HEK293 (cell line): ENCODE measurements around the gene CAB39.

ENCODE experiments used
- CTCF ChIA-PET: fragments of 350-600 bp; formaldehyde crosslinking; extraction: SDS; loops from one replicate; lab custom pipeline; 2021; ENCODE audit warnings: antibody characterized with exemption; lab: Yijun Ruan, JAX
- POLR2A ChIA-PET: fragments of 300-600 bp; formaldehyde crosslinking; extraction: SDS; loops from one replicate; lab custom pipeline; 2020; ENCODE audit warnings: antibody characterized with exemption, inconsistent platforms; lab: Yijun Ruan, JAX
- H3K27ac ChIP-seq: fragments of 200-500 bp; sonication (Bioruptor generic); 2 replicates; pipeline ENCODE4 v1.5.1; 2014; ENCODE audit warnings: low read depth, low read length, control low read depth, inconsistent platforms; ENCODE audit errors: extremely low read depth
- H3K36me3 ChIP-seq, 2 experiments: fragments of 200-500 bp in 1 of 2; sonication (Bioruptor generic) in 1 of 2; 1 replicate in 1 of 2; 2 replicates in 1 of 2; pipeline ENCODE4 v1.5.1; 2014 to 2017; ENCODE audit warnings: inconsistent platforms in 2 of 2, low read length in 2 of 2; ENCODE audit not compliant: control insufficient read depth in 2 of 2, insufficient read depth in 1 of 2
- H3K4me1 ChIP-seq: fragments of 200-500 bp; sonication (Bioruptor generic); 2 replicates; pipeline ENCODE4 v1.5.1; 2014; ENCODE audit warnings: mild to moderate bottlenecking, low read length, inconsistent platforms; ENCODE audit not compliant: control insufficient read depth, insufficient read depth
- H3K4me3 ChIP-seq: 2 replicates; pipeline ENCODE4 v1.5.1; 2011; ENCODE audit warnings: low read depth, mild to moderate bottlenecking, control low read depth, low read length, moderate library complexity
- H3K9me3 ChIP-seq: fragments of 200-500 bp; sonication (Bioruptor generic); 2 replicates; pipeline ENCODE4 v1.5.1; 2014; ENCODE audit warnings: low read depth, low read length, inconsistent platforms; ENCODE audit not compliant: control insufficient read depth, insufficient read depth
- BCL11A ChIP-seq: fragments of 450-650 bp; formaldehyde crosslinking; IDR thresholded peaks from 2 replicates; pipeline ENCODE4 v1.5.1; 2016; ENCODE audit warnings: low read depth, missing biosample characterization, missing genetic modification characterization
- BCL11B ChIP-seq: fragments of 450-650 bp; formaldehyde crosslinking; IDR thresholded peaks from 2 replicates; pipeline ENCODE4 v1.5.1; 2016; ENCODE audit warnings: low read depth, missing biosample characterization, missing genetic modification characterization
- MEIS1 ChIP-seq: sonication (generic); formaldehyde crosslinking; IDR thresholded peaks from 2 replicates; pipeline ENCODE4 v1.8.1; 2022; ENCODE audit warnings: missing genetic modification reagents, mild to moderate bottlenecking, borderline replicate concordance
- MZF1 ChIP-seq: fragments of 450-650 bp; formaldehyde crosslinking; IDR thresholded peaks from 2 replicates; pipeline ENCODE4 v1.5.1; 2017; ENCODE audit warnings: missing biosample characterization, missing genetic modification characterization, borderline replicate concordance
- SETDB1 ChIP-seq: IDR thresholded peaks from one replicate; pipeline ENCODE4 v1.6.1; 2017; ENCODE audit warnings: mild to moderate bottlenecking, low read length, moderate library complexity, mixed read lengths; ENCODE audit not compliant: insufficient read length
- YY2 ChIP-seq: fragments of 450-650 bp; formaldehyde crosslinking; IDR thresholded peaks from 2 replicates; pipeline ENCODE4 v1.5.1; 2016; ENCODE audit warnings: missing biosample characterization, missing genetic modification characterization
- ZBTB48 ChIP-seq: fragments of 450-650 bp; formaldehyde crosslinking; IDR thresholded peaks from 2 replicates; pipeline ENCODE4 v1.5.1; 2016; ENCODE audit warnings: missing biosample characterization, missing genetic modification characterization
- ZFP41 ChIP-seq: fragments of 450-650 bp; formaldehyde crosslinking; IDR thresholded peaks from 2 replicates; pipeline ENCODE4 v1.5.1; 2016; ENCODE audit warnings: missing biosample characterization, missing genetic modification characterization, borderline replicate concordance
- ZFP69B ChIP-seq: fragments of 450-650 bp; formaldehyde crosslinking; IDR thresholded peaks from 2 replicates; pipeline ENCODE4 v1.5.1; 2016; ENCODE audit warnings: missing biosample characterization, missing genetic modification characterization
- ZNF148 ChIP-seq: fragments of 450-650 bp; formaldehyde crosslinking; IDR thresholded peaks from 2 replicates; pipeline ENCODE4 v1.5.0; 2017; ENCODE audit warnings: missing biosample characterization, missing genetic modification characterization, borderline replicate concordance
- ZNF175 ChIP-seq: fragments of 450-650 bp; formaldehyde crosslinking; IDR thresholded peaks from 2 replicates; pipeline ENCODE4 v1.5.1; 2016; ENCODE audit warnings: missing biosample characterization, missing genetic modification characterization
- ZNF221 ChIP-seq: fragments of 450-650 bp; formaldehyde crosslinking; IDR thresholded peaks from 2 replicates; pipeline ENCODE4 v1.5.1; 2017; ENCODE audit warnings: missing biosample characterization, missing genetic modification characterization, borderline replicate concordance
- ZNF274 ChIP-seq, 2 experiments: fragments of 200-500 bp in 1 of 2; fragments of 450-650 bp in 1 of 2; sonication (Bioruptor generic) in 1 of 2; formaldehyde crosslinking in 1 of 2; IDR thresholded peaks; 2 replicates each; pipeline versions ENCODE4 v1.5.1 to v1.6.1; 2014 to 2016; ENCODE audit warnings: borderline replicate concordance in 1 of 2, inconsistent platforms in 1 of 2, low read length in 1 of 2, missing biosample characterization in 1 of 2, missing genetic modification characterization in 1 of 2
- ZNF37A ChIP-seq: fragments of 450-650 bp; IDR thresholded peaks from 2 replicates; pipeline ENCODE4 v1.5.1; 2018; ENCODE audit warnings: missing biosample characterization, missing genetic modification characterization
- ZNF394 ChIP-seq: fragments of 450-650 bp; formaldehyde crosslinking; IDR thresholded peaks from 2 replicates; pipeline ENCODE4 v1.5.1; 2016; ENCODE audit warnings: missing biosample characterization, missing genetic modification characterization, mild to moderate bottlenecking, moderate library complexity, borderline replicate concordance
- ZNF518A ChIP-seq: fragments of 450-650 bp; formaldehyde crosslinking; conservative IDR thresholded peaks from 2 replicates; pipeline ENCODE4 v1.5.1; 2016; ENCODE audit warnings: low read depth, missing biosample characterization, missing genetic modification characterization
- ZNF521 ChIP-seq: fragments of 450-650 bp; formaldehyde crosslinking; IDR thresholded peaks from 2 replicates; pipeline ENCODE4 v1.5.1; 2017; ENCODE audit warnings: missing biosample characterization, mild to moderate bottlenecking, missing genetic modification characterization
- ZNF529 ChIP-seq: fragments of 450-650 bp; formaldehyde crosslinking; IDR thresholded peaks from 2 replicates; pipeline ENCODE4 v1.5.1; 2017; ENCODE audit warnings: missing genetic modification characterization, missing biosample characterization; ENCODE audit not compliant: insufficient replicate concordance
- ZNF701 ChIP-seq: fragments of 450-650 bp; formaldehyde crosslinking; IDR thresholded peaks from 2 replicates; pipeline ENCODE4 v1.5.1; 2016; ENCODE audit warnings: missing biosample characterization, missing genetic modification characterization
- ZSCAN23 ChIP-seq: fragments of 450-650 bp; formaldehyde crosslinking; IDR thresholded peaks from 2 replicates; pipeline ENCODE4 v1.5.1; 2016; ENCODE audit warnings: missing biosample characterization, missing genetic modification characterization

CAB39 gene

DNA sequence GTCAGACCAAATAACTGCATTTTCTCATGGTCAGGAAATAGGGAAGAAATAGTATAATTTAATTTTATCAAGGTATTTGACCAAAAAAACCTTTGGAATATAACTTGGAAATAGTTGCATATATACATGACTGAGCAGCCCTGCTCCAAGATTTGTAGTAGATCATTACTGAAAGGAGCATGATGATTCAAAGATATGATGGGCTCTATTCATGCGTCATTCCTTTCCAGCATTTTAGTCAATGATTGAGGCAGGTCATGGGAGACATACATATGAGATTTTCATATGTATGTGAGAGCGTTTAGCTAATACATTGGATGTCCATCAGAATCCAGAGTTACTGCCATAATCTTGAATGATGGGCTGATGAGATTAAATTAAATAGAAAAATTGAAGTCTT, 74.5 kb downstream of the CAB39 start (continued):
- no peak for TF ChIP-seq ZNF518A (tag by site-specific recombination)
- no peak for TF ChIP-seq ZNF521 (tag by site-specific recombination)
- TF ChIP-seq ZNF394 (tag by site-specific recombination) = no peak
- TF ChIP-seq ZNF148 (tag by site-specific recombination) = no peak

DNA sequence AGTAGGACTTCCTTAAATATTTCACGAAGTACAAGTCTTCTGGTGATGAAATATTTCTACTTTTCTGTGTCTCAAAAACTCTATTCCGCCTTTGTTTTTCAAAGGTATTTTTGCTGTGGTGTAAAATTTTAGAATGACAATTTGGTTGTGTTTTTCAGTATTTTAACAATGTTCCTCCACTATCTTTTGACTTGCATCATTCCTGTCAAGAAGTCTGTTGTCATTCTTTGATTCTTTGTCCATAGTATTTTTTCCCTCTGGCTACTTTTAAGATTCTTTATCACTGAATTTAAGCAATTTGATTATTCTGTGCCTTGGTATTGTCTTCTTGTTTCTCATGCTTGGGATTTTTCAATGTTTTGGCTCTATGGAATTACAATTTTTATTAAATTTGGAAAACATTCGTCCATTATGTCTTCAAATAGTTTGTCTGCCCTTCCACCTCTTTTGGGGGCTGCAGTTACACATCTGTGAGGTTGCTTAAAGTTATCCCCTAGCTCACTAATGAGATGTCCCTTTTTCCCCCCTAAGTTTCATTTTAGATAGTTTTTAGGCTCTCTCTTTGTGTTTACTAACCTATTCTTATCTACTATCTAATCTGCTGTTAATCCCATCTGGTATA, 76.0 kb downstream of the CAB39 start:
- H3K4me3 ChIP-seq = no peak overlapping the region
- peaks cover 2% of the 10 kb centered on the region; the same call in 1 of the 2 replicates for H3K4me1 ChIP-seq
- ChIA-PET POLR2A (no interaction called here), CTCF (interaction anchor here (0.5 to 1.8 kb wide), 5 partner anchors 10 to 663 kb away, joined by 3 to 6 read pairs (median 5); no protein-coding TSS in a partner anchor)
- peaks cover 4 to 71% of the 10 kb centered on the region in 2 experiments for H3K36me3 ChIP-seq
- no peaks in the 10 kb centered on the region for H3K9me3 ChIP-seq
- TF ChIP-seq ZNF529 (tag by site-specific recombination) (peak; percentile 62), SETDB1 (peak; percentile 90), MEIS1 (no peak)
- TF ChIP-seq, all 188 proteins: peak for 2
- no peak overlapping the region for H3K27ac ChIP-seq

DNA sequence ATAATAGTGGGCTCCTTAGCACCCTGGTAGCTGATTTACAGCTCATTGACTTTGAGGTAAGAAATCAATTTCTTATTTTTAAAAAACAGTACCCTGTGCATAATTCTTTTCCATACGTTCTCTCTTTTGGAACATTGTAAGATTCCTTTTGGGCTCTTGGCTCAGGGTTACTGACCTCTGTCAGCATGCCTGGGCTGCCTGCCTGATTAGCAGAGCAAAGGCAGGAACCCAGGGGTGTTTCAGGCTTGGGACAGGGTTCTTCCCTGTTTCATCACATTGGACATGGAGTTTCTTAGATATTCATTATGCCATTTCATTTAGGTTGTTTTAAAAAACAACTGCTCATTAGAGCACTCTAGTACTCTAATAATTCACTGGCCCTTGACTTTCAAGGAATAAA, 78.3 kb downstream of the CAB39 start:
- ChIA-PET POLR2A (interaction anchor here (0.6 kb wide), 1 partner anchor 9 kb away, joined by 3 read pairs; no protein-coding TSS in a partner anchor), CTCF (interaction anchor here (0.9 kb wide), 1 partner anchor 28 kb away, joined by 3 read pairs; no protein-coding TSS in a partner anchor)

More for the DNA sequence above, 78.3 kb downstream of the CAB39 start:
- no peaks in the 10 kb centered on the region for H3K9me3 ChIP-seq
- H3K4me1 ChIP-seq = peaks cover 9% of the 10 kb centered on the region; the same call in 1 of the 2 replicates
- H3K4me3 ChIP-seq = no peak overlapping the region
- no peak overlapping the region for H3K27ac ChIP-seq
- peaks cover 4 to 74% of the 10 kb centered on the region in 2 experiments for H3K36me3 ChIP-seq
- TF ChIP-seq YY2 (tag by site-specific recombination) = no peak
- TF ChIP-seq BCL11A = no peak
- no peak for TF ChIP-seq BCL11B (tag by site-specific recombination)
- TF ChIP-seq ZNF175 (tag by site-specific recombination) = no peak
- TF ChIP-seq ZFP41 (tag by site-specific recombination) = no peak
- TF ChIP-seq ZBTB48 (tag by site-specific recombination) = no peak
- no peak for TF ChIP-seq ZNF37A (tag by site-specific recombination)
- no peak for TF ChIP-seq ZFP69B
- no peak for TF ChIP-seq ZSCAN23 (tag by site-specific recombination)
- no peak for TF ChIP-seq ZNF221 (tag by site-specific recombination)
- no peak for TF ChIP-seq MZF1 (tag by site-specific recombination)
- TF ChIP-seq ZNF701 = no peak
- TF ChIP-seq ZNF274 (IDR thresholded peaks at IDR 0.05; ENCODE audit: low read length) = no peak
- TF ChIP-seq ZNF274 (tag by site-specific recombination; IDR thresholded peaks at IDR 0.05; ENCODE audit: borderline replicate concordance) = no peak
